PFSK-1 (cell line): Measurements from ENCODE around the gene ADD2.

Experiments
- FOXP2 ChIP-seq: optimal IDR thresholded peaks from 2 replicates; pipeline ENCODE3; 2011; ENCODE audit warnings: borderline replicate concordance, control low read depth, inconsistent platforms; ENCODE audit not compliant: insufficient read depth; ENCODE audit errors: extremely low read length, extremely low read depth
- POLR2AphosphoS5 ChIP-seq: IDR thresholded peaks from 2 replicates; pipeline ENCODE4 v1.6.1; 2012; ENCODE audit warnings: low read depth, mild to moderate bottlenecking, control low read depth, low read length, moderate library complexity
- REST ChIP-seq, 2 experiments: IDR thresholded peaks; 2 replicates each; pipeline versions ENCODE4 v1.6.1 to v1.8.0; 2011 to 2012; ENCODE audit warnings: low read depth in 2 of 2, low read length in 2 of 2, control low read depth in 1 of 2, inconsistent platforms in 1 of 2, mild to moderate bottlenecking in 1 of 2, moderate library complexity in 1 of 2; ENCODE audit not compliant: insufficient read depth in 1 of 2
- SIN3A ChIP-seq: IDR thresholded peaks from 2 replicates; pipeline ENCODE4 v1.6.1; 2012; ENCODE audit warnings: mild to moderate bottlenecking, low read length, moderate library complexity, borderline replicate concordance; ENCODE audit not compliant: insufficient read depth
- TAF1 ChIP-seq: IDR thresholded peaks from 2 replicates; pipeline ENCODE4 v1.6.1; 2012; ENCODE audit warnings: low read length, control low read depth, borderline replicate concordance; ENCODE audit not compliant: insufficient read depth

Gene ADD2

GRCh38 chr2:70735071-70735470 lies 32.9 kb downstream of the ADD2 start:
- TF ChIP-seq SIN3A (no peak), TAF1 (no peak), REST (IDR thresholded peaks at IDR 0.05; ENCODE audit: insufficient read depth in 1 of 2, low read depth in 2 of 2, low read length in 2 of 2) (no peak), FOXP2 (no peak), POLR2AphosphoS5 (no peak)

- TF ChIP-seq TAF1, result no peak
- TF ChIP-seq FOXP2, result no peak
- TF ChIP-seq SIN3A, result no peak
- no peak for TF ChIP-seq REST (IDR thresholded peaks at IDR 0.05; ENCODE audit: insufficient read depth in 1 of 2, low read depth in 2 of 2, low read length in 2 of 2)
- TF ChIP-seq POLR2AphosphoS5, result no peak
These were observed 34.3 kb downstream of the ADD2 start for GRCh38 chr2:70733646-70734180.

- no peak for TF ChIP-seq SIN3A
- TF ChIP-seq POLR2AphosphoS5, result no peak
- TF ChIP-seq TAF1, result no peak
- no peak for TF ChIP-seq REST (IDR thresholded peaks at IDR 0.05; ENCODE audit: insufficient read depth in 1 of 2, low read depth in 2 of 2, low read length in 2 of 2)
- TF ChIP-seq FOXP2, result no peak
These were observed 35.0 kb downstream of the ADD2 start for GRCh38 chr2:70732766-70733645.

- no peak for TF ChIP-seq TAF1
- TF ChIP-seq REST (IDR thresholded peaks at IDR 0.05; ENCODE audit: insufficient read depth in 1 of 2, low read depth in 2 of 2, low read length in 2 of 2), result no peak
- TF ChIP-seq FOXP2, result no peak
- no peak for TF ChIP-seq SIN3A
- TF ChIP-seq POLR2AphosphoS5, result no peak
These were observed 37.3 kb downstream of the ADD2 start for GRCh38 chr2:70730730-70731129.
